Measurements from ENCODE around the gene NACC2. TPM values are rescaled to one million over a fixed set of nuclear protein-coding genes. Genes with fewer than 3 reads are reported as not detected.

NACC2 gene
- total RNA-seq, 1 donor from 2014 or later, result 3.9 TPM

DNA sequence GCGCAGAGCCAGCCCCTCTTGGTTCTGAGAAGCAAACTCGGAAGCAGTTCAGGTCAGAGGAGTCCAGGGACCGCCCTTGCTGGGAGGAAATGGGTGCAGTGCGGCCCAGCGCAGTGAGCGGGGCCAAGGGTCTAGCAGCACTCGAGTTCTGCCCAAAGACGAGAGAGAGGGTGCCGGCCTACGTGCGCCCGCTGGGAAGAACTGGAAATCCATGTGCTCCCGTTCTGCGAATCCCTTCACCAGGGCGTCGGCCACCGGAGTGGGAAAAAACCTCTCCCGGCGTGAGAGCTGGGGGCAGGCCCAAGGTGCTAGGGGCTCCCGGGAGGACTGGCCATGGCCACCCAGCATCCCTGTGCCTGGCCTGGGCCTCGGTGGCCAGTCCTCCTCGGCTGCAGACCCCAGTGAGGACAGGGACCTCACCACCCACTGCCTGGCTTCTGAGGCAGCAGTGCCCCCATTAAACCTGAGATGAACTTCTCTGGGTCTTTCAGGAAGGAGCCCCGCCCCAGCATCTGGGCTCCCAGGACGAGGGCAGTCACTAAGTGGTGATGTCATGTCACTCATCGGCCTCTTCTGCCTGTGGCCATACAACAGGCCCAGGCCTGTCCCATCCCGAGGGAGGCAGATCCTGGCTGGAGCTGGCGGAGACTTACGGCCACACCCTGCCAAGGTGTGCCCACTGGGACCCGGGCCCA is 13.0 kb upstream of the NACC2 start:
- Mint-ChIP-seq H3K27ac (ENCODE audit: unreplicated experiment) (peak overlapping the region; percentile 68), H3K4me3 (ENCODE audit: unreplicated experiment) (peak overlapping the region; percentile 15), H3K4me1 (ENCODE audit: low read depth, unreplicated experiment) (peaks cover 23% of the 10 kb centered on the region), H3K36me3 (ENCODE audit: unreplicated experiment) (no peaks in the 10 kb centered on the region), H3K9me3 (ENCODE audit: unreplicated experiment) (no peaks in the 10 kb centered on the region), H3K27me3 (ENCODE audit: unreplicated experiment) (peaks cover 4% of the 10 kb centered on the region)
- TF ChIP-seq, protein P1, sequence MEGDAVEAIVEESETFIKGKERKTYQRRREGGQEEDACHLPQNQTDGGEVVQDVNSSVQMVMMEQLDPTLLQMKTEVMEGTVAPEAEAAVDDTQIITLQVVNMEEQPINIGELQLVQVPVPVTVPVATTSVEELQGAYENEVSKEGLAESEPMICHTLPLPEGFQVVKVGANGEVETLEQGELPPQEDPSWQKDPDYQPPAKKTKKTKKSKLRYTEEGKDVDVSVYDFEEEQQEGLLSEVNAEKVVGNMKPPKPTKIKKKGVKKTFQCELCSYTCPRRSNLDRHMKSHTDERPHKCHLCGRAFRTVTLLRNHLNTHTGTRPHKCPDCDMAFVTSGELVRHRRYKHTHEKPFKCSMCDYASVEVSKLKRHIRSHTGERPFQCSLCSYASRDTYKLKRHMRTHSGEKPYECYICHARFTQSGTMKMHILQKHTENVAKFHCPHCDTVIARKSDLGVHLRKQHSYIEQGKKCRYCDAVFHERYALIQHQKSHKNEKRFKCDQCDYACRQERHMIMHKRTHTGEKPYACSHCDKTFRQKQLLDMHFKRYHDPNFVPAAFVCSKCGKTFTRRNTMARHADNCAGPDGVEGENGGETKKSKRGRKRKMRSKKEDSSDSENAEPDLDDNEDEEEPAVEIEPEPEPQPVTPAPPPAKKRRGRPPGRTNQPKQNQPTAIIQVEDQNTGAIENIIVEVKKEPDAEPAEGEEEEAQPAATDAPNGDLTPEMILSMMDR (IDR thresholded peaks at IDR 0.05; ENCODE audit: partially characterized antibody, unreplicated experiment), result no peak
- peak; percentile 71 for DNase-seq

DNA sequence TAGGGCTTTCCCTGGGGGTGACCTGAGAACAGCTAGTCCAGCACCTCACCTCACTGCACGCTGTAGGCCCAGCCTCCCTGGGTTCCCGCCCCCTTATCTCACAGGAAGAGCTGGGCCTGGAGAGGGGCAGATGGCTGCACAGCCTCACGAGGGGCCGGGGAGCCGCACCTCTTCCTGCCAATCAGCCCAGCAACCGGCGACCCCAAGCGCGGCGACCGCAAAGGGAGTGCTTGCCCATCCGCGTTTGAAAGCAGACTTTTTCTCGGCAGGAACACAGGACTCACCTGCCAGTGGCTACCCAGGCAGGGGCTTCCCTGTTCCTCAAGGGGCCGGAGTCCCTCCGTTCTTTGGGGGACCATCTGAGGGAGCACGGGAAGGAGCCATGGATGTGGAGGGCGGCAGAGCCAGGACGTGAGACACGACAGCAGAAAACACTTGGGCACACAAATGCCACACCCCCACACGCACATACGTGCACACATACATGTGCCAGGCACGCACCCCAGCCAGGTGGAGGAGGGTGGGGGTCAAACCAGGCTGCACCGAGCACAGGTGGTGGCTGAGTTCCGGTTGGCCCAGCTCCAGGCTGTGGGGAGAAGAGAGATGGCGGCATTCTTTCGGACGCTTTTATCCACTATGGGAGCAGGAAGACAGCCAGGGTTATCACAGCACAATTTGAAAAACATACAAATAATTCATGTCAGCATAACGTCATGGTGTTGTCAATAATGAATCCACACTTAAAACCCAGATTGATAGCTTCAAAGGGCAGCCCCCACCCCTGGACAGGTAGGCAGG is 12.3 kb upstream of the NACC2 start:
- Mint-ChIP-seq H3K4me1 (ENCODE audit: low read depth, unreplicated experiment) (peaks cover 23% of the 10 kb centered on the region), H3K9me3 (ENCODE audit: unreplicated experiment) (no peaks in the 10 kb centered on the region), H3K36me3 (ENCODE audit: unreplicated experiment) (no peaks in the 10 kb centered on the region), H3K4me3 (ENCODE audit: unreplicated experiment) (no peak overlapping the region), H3K27ac (ENCODE audit: unreplicated experiment) (peak overlapping the region; percentile 68), H3K27me3 (ENCODE audit: unreplicated experiment) (peaks cover 4% of the 10 kb centered on the region)
- no peak for DNase-seq
- TF ChIP-seq, protein P1 (IDR thresholded peaks at IDR 0.05; ENCODE audit: partially characterized antibody, unreplicated experiment), result no peak

GRCh38 chr9:136105398-136106135 is 10.5 kb upstream of the NACC2 start:
- Mint-ChIP-seq H3K4me3 (ENCODE audit: unreplicated experiment) (peak overlapping the region; percentile 32), H3K9me3 (ENCODE audit: unreplicated experiment) (no peaks in the 10 kb centered on the region), H3K27me3 (ENCODE audit: unreplicated experiment) (peaks cover 4% of the 10 kb centered on the region), H3K4me1 (ENCODE audit: low read depth, unreplicated experiment) (peaks cover 23% of the 10 kb centered on the region), H3K36me3 (ENCODE audit: unreplicated experiment) (no peaks in the 10 kb centered on the region), H3K27ac (ENCODE audit: unreplicated experiment) (peak overlapping the region; percentile 85)
- no peak for DNase-seq
- TF ChIP-seq, protein P1 (IDR thresholded peaks at IDR 0.05; ENCODE audit: partially characterized antibody, unreplicated experiment), result no peak

GRCh38 chr9:136104916-136105315 is 9.8 kb upstream of the NACC2 start:
- peaks cover 23% of the 10 kb centered on the region for H3K4me1 Mint-ChIP-seq (ENCODE audit: low read depth, unreplicated experiment)
- no peak overlapping the region for H3K4me3 Mint-ChIP-seq (ENCODE audit: unreplicated experiment)

More at GRCh38 chr9:136104916-136105315, 9.8 kb upstream of the NACC2 start:
- DNase-seq, result no peak
- no peaks in the 10 kb centered on the region for H3K36me3 Mint-ChIP-seq (ENCODE audit: unreplicated experiment)
- no peak overlapping the region for H3K27ac Mint-ChIP-seq (ENCODE audit: unreplicated experiment)
- H3K27me3 Mint-ChIP-seq (ENCODE audit: unreplicated experiment), result peaks cover 4% of the 10 kb centered on the region
- no peaks in the 10 kb centered on the region for H3K9me3 Mint-ChIP-seq (ENCODE audit: unreplicated experiment)
- TF ChIP-seq, protein P1 (IDR thresholded peaks at IDR 0.05; ENCODE audit: partially characterized antibody, unreplicated experiment), result no peak
